GM13977 (cell line): ENCODE results near the gene SLC16A14.

Experiments
- DNase-seq: peaks from one replicate; pipeline ENCODE4 v3.0.0; 2012; ENCODE audit warnings: low spot score
- in situ Hi-C: fragments of 300-500 bp; cut with MboI; formaldehyde crosslinking; loops from one replicate; pipeline ENCODE4 v1.12.0; 2022; ENCODE audit warnings: low sequenced_read_pairs, low pct_unique_long_range_greater_than_20kb, mixed read lengths, inconsistent platforms; ENCODE audit not compliant: unreplicated experiment
- TF ChIP-seq, protein P1 (sequence below): IDR thresholded peaks from 2 replicates; pipeline ENCODE4 v1.5.1; 2012; ENCODE audit warnings: mild to moderate bottlenecking, control low read depth; ENCODE audit not compliant: insufficient read depth; ENCODE audit errors: extremely low read depth, missing control alignments

SLC16A14 gene

GRCh38 chr2:229997565-229997964, 71.2 kb downstream of the SLC16A14 start:
- TF ChIP-seq, protein P1, sequence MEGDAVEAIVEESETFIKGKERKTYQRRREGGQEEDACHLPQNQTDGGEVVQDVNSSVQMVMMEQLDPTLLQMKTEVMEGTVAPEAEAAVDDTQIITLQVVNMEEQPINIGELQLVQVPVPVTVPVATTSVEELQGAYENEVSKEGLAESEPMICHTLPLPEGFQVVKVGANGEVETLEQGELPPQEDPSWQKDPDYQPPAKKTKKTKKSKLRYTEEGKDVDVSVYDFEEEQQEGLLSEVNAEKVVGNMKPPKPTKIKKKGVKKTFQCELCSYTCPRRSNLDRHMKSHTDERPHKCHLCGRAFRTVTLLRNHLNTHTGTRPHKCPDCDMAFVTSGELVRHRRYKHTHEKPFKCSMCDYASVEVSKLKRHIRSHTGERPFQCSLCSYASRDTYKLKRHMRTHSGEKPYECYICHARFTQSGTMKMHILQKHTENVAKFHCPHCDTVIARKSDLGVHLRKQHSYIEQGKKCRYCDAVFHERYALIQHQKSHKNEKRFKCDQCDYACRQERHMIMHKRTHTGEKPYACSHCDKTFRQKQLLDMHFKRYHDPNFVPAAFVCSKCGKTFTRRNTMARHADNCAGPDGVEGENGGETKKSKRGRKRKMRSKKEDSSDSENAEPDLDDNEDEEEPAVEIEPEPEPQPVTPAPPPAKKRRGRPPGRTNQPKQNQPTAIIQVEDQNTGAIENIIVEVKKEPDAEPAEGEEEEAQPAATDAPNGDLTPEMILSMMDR: no peak
- DNase-seq: no peak
- in situ Hi-C loops: no loop called here

GRCh38 chr2:229996320-229996719, 72.4 kb downstream of the SLC16A14 start:
- TF ChIP-seq, protein P1: no peak
- in situ Hi-C loops: no loop called here
- DNase-seq: no peak

GRCh38 chr2:229993236-229993635, 75.5 kb downstream of the SLC16A14 start:
- no peak for DNase-seq
- in situ Hi-C loops: no loop called here
- TF ChIP-seq, protein P1: no peak
